ENCODE data around the gene EME2. TPM values are rescaled to one million over a fixed set of nuclear protein-coding genes. Genes with fewer than 3 reads are reported as not detected.

Gene EME2
- total and polyA plus RNA-seq, 2 of the 13 experiments (the other 11 are each of a cell fraction or from before 2014, with no cell fraction given): 4.4 to 7.6 TPM

GRCh38 chr16:1810536-1810935 lies 37.9 kb downstream of the EME2 start:
- no peaks in the 10 kb centered on the region for H3K9me3 ChIP-seq (ENCODE audit: low read length)
- ChIA-PET CTCF (ENCODE audit: low intra/inter-chr PET ratio, low total read pairs) (no interaction called here), POLR2A (no interaction called here)
- peaks cover 10% of the 10 kb centered on the region for H3K4me1 ChIP-seq (ENCODE audit: insufficient read depth, low read length)
- ATAC-seq (no peak), FAIRE-seq (no peak), DNase-seq (ENCODE audit: low spot score) (no peak)
- in situ Hi-C loops (cut with HindIII; ENCODE audit: extremely low pct_ligation_motif_present, low pct_unique_long_range_greater_than_20kb) (no loop called here), intact Hi-C loops (cut with micrococcal nuclease; ENCODE audit: unreplicated experiment) (loop anchor here (5.0 kb wide), 1 partner anchor 38 kb away; the partner anchor contains the start of genes EME2, MRPS34 and NME3)
- H3K36me3 ChIP-seq (replicated peaks in 1 of 2; ENCODE audit: control insufficient read depth in 1 of 2, insufficient read depth in 2 of 2, low read length in 2 of 2): peaks cover 11 to 31% of the 10 kb centered on the region in 2 experiments; a peak in 4 of 5 replicates
- H2AFZ ChIP-seq (ENCODE audit: low read length): no peak overlapping the region
- H3K4me3 ChIP-seq (replicated peaks in 1 of 3; ENCODE audit: insufficient read depth in 1 of 3, low read depth in 2 of 3, low read length in 3 of 3): no peak overlapping the region
- H3K27me3 ChIP-seq (ENCODE audit: control insufficient read depth in 1 of 2, insufficient read depth in 2 of 2, low read length in 2 of 2): no peaks in the 10 kb centered on the region
- no peaks in the 10 kb centered on the region for H3K79me2 ChIP-seq (ENCODE audit: insufficient read depth, low read length)
- WGBS (ENCODE audit: low lambda C conversion rate): 100% methylated on average over 8 of the region's 16 CpGs
- no TSS peak for BruUV-seq (replicated peaks)
- no peak overlapping the region for H3K4me2 ChIP-seq (ENCODE audit: low read depth, low read length)
- H3K9ac ChIP-seq (ENCODE audit: insufficient read depth, low read depth, low read length): no peak overlapping the region
- H4K20me1 ChIP-seq (ENCODE audit: insufficient read depth, low read length): peaks cover 5% of the 10 kb centered on the region; the same call in 1 of the 2 replicates
- TF ChIP-seq, protein P1, sequence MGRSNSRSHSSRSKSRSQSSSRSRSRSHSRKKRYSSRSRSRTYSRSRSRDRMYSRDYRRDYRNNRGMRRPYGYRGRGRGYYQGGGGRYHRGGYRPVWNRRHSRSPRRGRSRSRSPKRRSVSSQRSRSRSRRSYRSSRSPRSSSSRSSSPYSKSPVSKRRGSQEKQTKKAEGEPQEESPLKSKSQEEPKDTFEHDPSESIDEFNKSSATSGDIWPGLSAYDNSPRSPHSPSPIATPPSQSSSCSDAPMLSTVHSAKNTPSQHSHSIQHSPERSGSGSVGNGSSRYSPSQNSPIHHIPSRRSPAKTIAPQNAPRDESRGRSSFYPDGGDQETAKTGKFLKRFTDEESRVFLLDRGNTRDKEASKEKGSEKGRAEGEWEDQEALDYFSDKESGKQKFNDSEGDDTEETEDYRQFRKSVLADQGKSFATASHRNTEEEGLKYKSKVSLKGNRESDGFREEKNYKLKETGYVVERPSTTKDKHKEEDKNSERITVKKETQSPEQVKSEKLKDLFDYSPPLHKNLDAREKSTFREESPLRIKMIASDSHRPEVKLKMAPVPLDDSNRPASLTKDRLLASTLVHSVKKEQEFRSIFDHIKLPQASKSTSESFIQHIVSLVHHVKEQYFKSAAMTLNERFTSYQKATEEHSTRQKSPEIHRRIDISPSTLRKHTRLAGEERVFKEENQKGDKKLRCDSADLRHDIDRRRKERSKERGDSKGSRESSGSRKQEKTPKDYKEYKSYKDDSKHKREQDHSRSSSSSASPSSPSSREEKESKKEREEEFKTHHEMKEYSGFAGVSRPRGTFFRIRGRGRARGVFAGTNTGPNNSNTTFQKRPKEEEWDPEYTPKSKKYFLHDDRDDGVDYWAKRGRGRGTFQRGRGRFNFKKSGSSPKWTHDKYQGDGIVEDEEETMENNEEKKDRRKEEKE (IDR thresholded peaks at IDR 0.05): no peak
- TF ChIP-seq RBFOX2 (IDR thresholded peaks at IDR 0.05; ENCODE audit: low read depth, low read length) (0 out of 2 replicates have a peak, but pooled peaks have one; percentile 30), JUND (CRISPR knock-in tag; IDR thresholded peaks at IDR 0.05) (no peak), NR2F6 (IDR thresholded peaks at IDR 0.05) (no peak), NR2F6 (CRISPR knock-in tag; IDR thresholded peaks at IDR 0.05) (no peak)
- no peak overlapping the region for H3K27ac ChIP-seq (ENCODE audit: extremely low read length, insufficient read depth, low read length)

DNA sequence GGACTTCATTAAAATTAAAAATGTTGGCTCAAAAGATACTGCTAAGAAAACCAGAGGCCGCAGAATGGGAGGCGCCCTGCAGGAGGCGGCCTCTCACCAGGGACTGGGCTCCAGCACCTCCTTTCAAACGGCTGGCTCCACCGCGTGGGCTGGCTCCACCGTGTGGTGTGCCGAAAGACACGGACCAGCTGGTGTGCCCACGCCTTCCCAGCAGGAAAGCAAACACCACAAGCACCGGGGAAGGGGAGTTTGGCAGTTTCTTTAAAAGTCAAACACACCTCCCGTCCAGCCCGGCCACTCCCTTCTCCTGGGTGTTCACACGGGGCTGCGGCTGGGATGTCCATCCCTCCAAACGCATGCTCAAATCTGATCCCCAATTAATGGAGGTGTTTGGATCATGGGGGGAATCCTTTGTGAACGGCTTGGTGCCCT lies 40.1 kb downstream of the EME2 start:
- Histone ChIP-seq H4K20me1 (ENCODE audit: insufficient read depth, low read length) (peaks cover 5% of the 10 kb centered on the region; the same call in 1 of the 2 replicates), H3K27ac (ENCODE audit: extremely low read length, insufficient read depth, low read length) (no peak overlapping the region), H3K4me1 (ENCODE audit: insufficient read depth, low read length) (peaks cover 10% of the 10 kb centered on the region), H3K27me3 (ENCODE audit: control insufficient read depth in 1 of 2, insufficient read depth in 2 of 2, low read length in 2 of 2) (no peaks in the 10 kb centered on the region), H3K79me2 (ENCODE audit: insufficient read depth, low read length) (no peaks in the 10 kb centered on the region), H3K4me3 (replicated peaks in 1 of 3; ENCODE audit: insufficient read depth in 1 of 3, low read depth in 2 of 3, low read length in 3 of 3) (no peak overlapping the region), H3K9me3 (ENCODE audit: low read length) (no peaks in the 10 kb centered on the region), H2AFZ (ENCODE audit: low read length) (no peak overlapping the region), H3K9ac (ENCODE audit: insufficient read depth, low read depth, low read length) (no peak overlapping the region), H3K4me2 (ENCODE audit: low read depth, low read length) (peak overlapping the region; percentile 34; the same call in 1 of the 2 replicates), H3K36me3 (replicated peaks in 1 of 2; ENCODE audit: control insufficient read depth in 1 of 2, insufficient read depth in 2 of 2, low read length in 2 of 2) (peaks cover 12 to 34% of the 10 kb centered on the region in 2 experiments; a peak in 4 of 5 replicates)
- CTCF ChIA-PET (ENCODE audit: low intra/inter-chr PET ratio, low total read pairs): interaction anchor here (0.6 to 1.8 kb wide), 6 partner anchors 11 to 120 kb away, joined by 3 to 11 read pairs (median 8); partner anchors contain the start of genes EME2, IGFALS, MRPS34 and NUBP2
- DNase-seq (ENCODE audit: low spot score): peak; percentile 70
- intact Hi-C loops (cut with micrococcal nuclease; ENCODE audit: unreplicated experiment): loop anchor here (1.0 to 5.0 kb wide), 3 partner anchors 18 to 40 kb away; partner anchors contain the start of genes EME2, MRPS34, NME3 and NUBP2
- in situ Hi-C loops (cut with HindIII; ENCODE audit: extremely low pct_ligation_motif_present, low pct_unique_long_range_greater_than_20kb): no loop called here
- ATAC-seq: peak; percentile 93
- POLR2A ChIA-PET: interaction anchor here (1.0 to 2.9 kb wide), 4 partner anchors 12 to 30 kb away, joined by 3 to 11 read pairs (median 4); partner anchors contain the start of genes NUBP2 and SPSB3
- 38% methylated on average over 12 of the region's 17 CpGs for whole genome bisulfite sequencing (ENCODE audit: low lambda C conversion rate)
- FAIRE-seq: peak; percentile 42
- BruUV-seq (replicated peaks): no TSS peak
- no peak for TF ChIP-seq ZBTB42 (CRISPR knock-in tag; IDR thresholded peaks at IDR 0.05)
- TF ChIP-seq NR0B2 (CRISPR knock-in tag; IDR thresholded peaks at IDR 0.05): no peak
- TF ChIP-seq SP5 (CRISPR knock-in tag; IDR thresholded peaks at IDR 0.05; ENCODE audit: borderline replicate concordance, low read depth): peak; percentile 24; the same call in 1 of the 2 replicates
- peak; percentile 29; the same call in 1 of the 2 replicates for TF ChIP-seq SP4 (CRISPR knock-in tag; IDR thresholded peaks at IDR 0.05)
- TF ChIP-seq KLF16 (CRISPR knock-in tag; IDR thresholded peaks at IDR 0.05): peak in 1 of 2 experiments; percentile 39; a peak in 1 of 4 replicates
- TF ChIP-seq STAG1 (CRISPR knock-in tag; IDR thresholded peaks at IDR 0.05): peak; percentile 88
- no peak for TF ChIP-seq SOX13 (IDR thresholded peaks at IDR 0.05)
- 0 out of 4 replicates have a peak, but pooled peaks of 1 of the 2 experiments have one; percentile 34 for TF ChIP-seq SOX13 (CRISPR knock-in tag; conservative IDR thresholded peaks at IDR 0.05 in 1 of 2, IDR thresholded peaks at IDR 0.05 in 1 of 2)
- no peak for TF ChIP-seq ZNF737 (CRISPR knock-in tag; IDR thresholded peaks at IDR 0.05; ENCODE audit: borderline replicate concordance)
- peak; percentile 49 for TF ChIP-seq GABPB1 (CRISPR knock-in tag; IDR thresholded peaks at IDR 0.05)

All from HepG2 (cell line).